ENCODE results near the gene ADGRG4.

DNA sequence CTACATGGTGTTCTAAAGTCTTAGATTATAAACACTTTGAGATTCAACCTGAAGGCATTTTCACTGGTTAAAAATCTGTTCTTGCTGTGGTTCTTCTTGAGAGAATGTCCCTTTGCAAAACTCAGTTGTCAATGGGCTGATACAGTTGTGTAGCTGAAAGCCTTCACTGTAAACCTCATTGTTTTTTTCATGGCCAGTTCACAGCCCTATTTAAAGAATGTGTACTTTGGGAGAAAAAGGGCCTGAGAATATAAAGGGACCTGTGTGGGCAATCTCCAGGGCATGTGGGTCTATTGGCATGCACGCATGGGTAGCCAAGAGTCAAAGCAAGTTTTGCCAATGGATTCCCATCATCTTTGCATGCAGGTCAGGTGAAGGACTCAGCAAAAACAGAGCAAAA is 41.8 kb upstream of the ADGRG4 start:
- TF ChIP-seq EGR1 (IDR thresholded peaks at IDR 0.05; ENCODE audit: borderline replicate concordance, low read depth, low read length) (no peak), TAF1 (IDR thresholded peaks at IDR 0.05; ENCODE audit: low read depth, low read length) (no peak), YY1 (IDR thresholded peaks at IDR 0.05; ENCODE audit: low read depth, low read length) (no peak), JUND (IDR thresholded peaks at IDR 0.05; ENCODE audit: low read length) (no peak)
- TF ChIP-seq, protein P1, sequence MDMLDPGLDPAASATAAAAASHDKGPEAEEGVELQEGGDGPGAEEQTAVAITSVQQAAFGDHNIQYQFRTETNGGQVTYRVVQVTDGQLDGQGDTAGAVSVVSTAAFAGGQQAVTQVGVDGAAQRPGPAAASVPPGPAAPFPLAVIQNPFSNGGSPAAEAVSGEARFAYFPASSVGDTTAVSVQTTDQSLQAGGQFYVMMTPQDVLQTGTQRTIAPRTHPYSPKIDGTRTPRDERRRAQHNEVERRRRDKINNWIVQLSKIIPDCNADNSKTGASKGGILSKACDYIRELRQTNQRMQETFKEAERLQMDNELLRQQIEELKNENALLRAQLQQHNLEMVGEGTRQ (IDR thresholded peaks at IDR 0.05; ENCODE audit: low read length) = no peak
